ENCODE results near the gene TTC17. TPM values are rescaled to one million over a fixed set of nuclear protein-coding genes. Genes with fewer than 3 reads are reported as not detected.

The TTC17 gene
- total RNA-seq, 2 experiments from 2014 or later: 72.9 to 77.3 TPM

DNA sequence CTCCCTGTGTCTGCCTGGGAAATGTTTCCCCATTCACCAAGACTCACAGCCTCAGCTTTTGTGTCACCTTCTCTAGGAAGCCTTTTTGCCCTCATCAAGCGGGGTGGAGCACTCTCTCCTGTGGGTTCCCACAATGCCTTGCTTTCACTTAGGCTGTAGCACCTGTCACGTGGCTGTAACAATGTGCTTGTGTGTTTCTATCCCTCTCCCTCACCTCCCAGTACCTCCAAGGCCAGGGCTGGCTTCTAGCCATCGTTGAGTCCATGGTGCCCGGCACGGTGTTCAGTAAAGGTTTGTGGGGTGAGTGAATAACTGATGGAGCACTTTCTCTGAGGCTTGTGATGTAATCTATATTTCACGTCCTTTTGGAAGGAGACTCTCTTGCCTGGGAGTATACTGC is 153.2 kb downstream of the TTC17 start:
- Mint-ChIP-seq H3K36me3 (ENCODE audit: low read depth) (no peaks in the 10 kb centered on the region), H3K4me1 (ENCODE audit: low read depth) (no peaks in the 10 kb centered on the region), H3K27me3 (peaks cover 7% of the 10 kb centered on the region), H3K4me3 (no peak overlapping the region), H3K9me3 (no peaks in the 10 kb centered on the region), H3K27ac (no peak overlapping the region)
- no peak overlapping the region for H3K4me3 ChIP-seq (ENCODE audit: low read length)
- no peaks in the 10 kb centered on the region for H3K36me3 ChIP-seq (ENCODE audit: insufficient read depth, low read length)
- no peaks in the 10 kb centered on the region for H3K4me1 ChIP-seq (ENCODE audit: insufficient read depth, low read length)
- TF ChIP-seq, protein P1, sequence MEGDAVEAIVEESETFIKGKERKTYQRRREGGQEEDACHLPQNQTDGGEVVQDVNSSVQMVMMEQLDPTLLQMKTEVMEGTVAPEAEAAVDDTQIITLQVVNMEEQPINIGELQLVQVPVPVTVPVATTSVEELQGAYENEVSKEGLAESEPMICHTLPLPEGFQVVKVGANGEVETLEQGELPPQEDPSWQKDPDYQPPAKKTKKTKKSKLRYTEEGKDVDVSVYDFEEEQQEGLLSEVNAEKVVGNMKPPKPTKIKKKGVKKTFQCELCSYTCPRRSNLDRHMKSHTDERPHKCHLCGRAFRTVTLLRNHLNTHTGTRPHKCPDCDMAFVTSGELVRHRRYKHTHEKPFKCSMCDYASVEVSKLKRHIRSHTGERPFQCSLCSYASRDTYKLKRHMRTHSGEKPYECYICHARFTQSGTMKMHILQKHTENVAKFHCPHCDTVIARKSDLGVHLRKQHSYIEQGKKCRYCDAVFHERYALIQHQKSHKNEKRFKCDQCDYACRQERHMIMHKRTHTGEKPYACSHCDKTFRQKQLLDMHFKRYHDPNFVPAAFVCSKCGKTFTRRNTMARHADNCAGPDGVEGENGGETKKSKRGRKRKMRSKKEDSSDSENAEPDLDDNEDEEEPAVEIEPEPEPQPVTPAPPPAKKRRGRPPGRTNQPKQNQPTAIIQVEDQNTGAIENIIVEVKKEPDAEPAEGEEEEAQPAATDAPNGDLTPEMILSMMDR (IDR thresholded peaks at IDR 0.05): no peak
- intact Hi-C loops (cut with DNase I, micrococcal nuclease): no loop called here
- DNase-seq (no peak), ATAC-seq (ENCODE audit: poor library complexity) (no peak)
- ChIA-PET POLR2A (no interaction called here), CTCF (no interaction called here)
- H3K9me3 ChIP-seq (ENCODE audit: control insufficient read depth in 1 of 2, insufficient read depth in 1 of 2, low read length in 2 of 2): peaks cover 0 to 5% of the 10 kb centered on the region in 2 experiments
- peaks cover 0 to 2% of the 10 kb centered on the region in 2 experiments for H3K27me3 ChIP-seq (ENCODE audit: control insufficient read depth in 1 of 2, insufficient read depth in 2 of 2, low read length in 2 of 2)
- H3K27ac ChIP-seq (ENCODE audit: low read depth in 1 of 2, low read length in 2 of 2): no peak overlapping the region

DNA sequence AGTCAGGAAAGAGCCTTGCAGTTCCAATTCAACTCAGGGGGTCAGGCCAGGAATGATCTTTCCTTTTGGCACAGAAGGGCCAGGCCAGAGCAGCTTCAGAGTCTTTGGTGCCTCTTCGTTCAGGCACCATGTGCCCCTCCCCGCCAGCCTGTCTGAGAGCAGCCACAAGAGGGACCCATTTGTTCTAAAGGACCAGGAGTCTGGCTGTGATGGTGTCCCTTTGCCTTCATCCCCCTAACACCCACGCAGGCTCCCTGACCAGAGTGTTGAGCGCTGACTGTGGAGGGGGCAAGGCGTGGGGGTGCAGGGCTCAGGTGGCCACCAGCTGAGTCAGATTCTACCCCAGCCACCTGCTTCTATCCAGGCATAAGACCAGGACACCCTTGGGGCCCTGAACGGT is 156.4 kb downstream of the TTC17 start:
- Mint-ChIP-seq H3K4me1 (ENCODE audit: low read depth) (no peaks in the 10 kb centered on the region), H3K27me3 (peaks cover 22% of the 10 kb centered on the region), H3K4me3 (no peak overlapping the region), H3K9me3 (no peaks in the 10 kb centered on the region), H3K36me3 (ENCODE audit: low read depth) (no peaks in the 10 kb centered on the region), H3K27ac (no peak overlapping the region)
- no peak overlapping the region for H3K27ac ChIP-seq (ENCODE audit: low read depth in 1 of 2, low read length in 2 of 2)
- no peak for ATAC-seq (ENCODE audit: poor library complexity)
- TF ChIP-seq, protein P1 (IDR thresholded peaks at IDR 0.05): no peak
- peaks cover 0 to 2% of the 10 kb centered on the region in 2 experiments for H3K27me3 ChIP-seq (ENCODE audit: control insufficient read depth in 1 of 2, insufficient read depth in 2 of 2, low read length in 2 of 2)
- intact Hi-C loops (cut with DNase I, micrococcal nuclease): no loop called here
- CTCF ChIA-PET: no interaction called here
- H3K36me3 ChIP-seq (ENCODE audit: insufficient read depth, low read length): no peaks in the 10 kb centered on the region
- no peaks in the 10 kb centered on the region for H3K4me1 ChIP-seq (ENCODE audit: insufficient read depth, low read length)
- POLR2A ChIA-PET: no interaction called here
- H3K9me3 ChIP-seq (ENCODE audit: control insufficient read depth in 1 of 2, insufficient read depth in 1 of 2, low read length in 2 of 2): peaks cover 0 to 5% of the 10 kb centered on the region in 2 experiments
- H3K4me3 ChIP-seq (ENCODE audit: low read length): no peak overlapping the region
- DNase-seq: no peak

DNA sequence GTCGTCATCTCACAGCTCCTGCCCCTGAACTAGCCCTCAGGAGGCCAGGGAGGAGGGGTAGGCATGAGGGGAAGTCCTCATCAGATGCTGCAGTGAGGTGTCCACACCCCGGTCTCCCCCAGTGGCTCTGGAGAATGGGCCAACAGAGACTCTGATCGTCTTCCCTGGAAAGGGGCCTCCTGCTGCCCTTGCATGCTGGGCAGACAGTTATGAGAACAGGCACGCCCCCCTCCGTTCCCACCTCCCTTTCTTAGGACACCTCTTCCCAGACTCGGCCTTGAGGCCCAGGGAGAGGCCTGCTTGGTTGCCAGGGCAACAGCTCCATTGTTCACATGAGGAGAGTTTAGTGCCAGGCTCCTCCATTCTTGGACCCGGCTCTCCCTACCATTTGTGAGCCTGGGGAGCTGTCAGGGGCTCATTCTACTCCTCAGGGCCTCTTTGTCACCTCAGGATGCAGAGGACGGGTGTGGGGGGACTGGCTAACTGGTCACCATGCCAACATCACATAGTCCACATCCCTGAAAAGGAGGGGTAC is 157.7 kb downstream of the TTC17 start:
- Mint-ChIP-seq H3K9me3 (no peaks in the 10 kb centered on the region), H3K36me3 (ENCODE audit: low read depth) (no peaks in the 10 kb centered on the region), H3K4me3 (no peak overlapping the region), H3K27ac (no peak overlapping the region), H3K4me1 (ENCODE audit: low read depth) (no peaks in the 10 kb centered on the region), H3K27me3 (peaks cover 22% of the 10 kb centered on the region)
- Histone ChIP-seq H3K4me1 (ENCODE audit: insufficient read depth, low read length) (no peaks in the 10 kb centered on the region), H3K9me3 (ENCODE audit: control insufficient read depth in 1 of 2, insufficient read depth in 1 of 2, low read length in 2 of 2) (peaks cover 5 to 6% of the 10 kb centered on the region in 2 experiments), H3K27me3 (ENCODE audit: control insufficient read depth in 1 of 2, insufficient read depth in 2 of 2, low read length in 2 of 2) (peaks cover 0 to 2% of the 10 kb centered on the region in 2 experiments), H3K36me3 (ENCODE audit: insufficient read depth, low read length) (no peaks in the 10 kb centered on the region), H3K27ac (ENCODE audit: low read depth in 1 of 2, low read length in 2 of 2) (no peak overlapping the region), H3K4me3 (ENCODE audit: low read length) (no peak overlapping the region)
- intact Hi-C loops (cut with DNase I, micrococcal nuclease): no loop called here
- CTCF ChIA-PET: no interaction called here
- TF ChIP-seq, protein P1 (IDR thresholded peaks at IDR 0.05): no peak
- no peak for DNase-seq
- POLR2A ChIA-PET: no interaction called here
- no peak for ATAC-seq (ENCODE audit: poor library complexity)

Data from CD4-positive, alpha-beta T cell (primary cell).